Measurements from ENCODE around the gene NFATC2IP. TPM values are rescaled to one million over a fixed set of nuclear protein-coding genes. Genes with fewer than 3 reads are reported as not detected.

NFATC2IP gene
- polyA plus RNA-seq, 1 donor (not counting 4 experiments of a cell fraction or from before 2014, with no cell fraction given) = 56.5 TPM

DNA sequence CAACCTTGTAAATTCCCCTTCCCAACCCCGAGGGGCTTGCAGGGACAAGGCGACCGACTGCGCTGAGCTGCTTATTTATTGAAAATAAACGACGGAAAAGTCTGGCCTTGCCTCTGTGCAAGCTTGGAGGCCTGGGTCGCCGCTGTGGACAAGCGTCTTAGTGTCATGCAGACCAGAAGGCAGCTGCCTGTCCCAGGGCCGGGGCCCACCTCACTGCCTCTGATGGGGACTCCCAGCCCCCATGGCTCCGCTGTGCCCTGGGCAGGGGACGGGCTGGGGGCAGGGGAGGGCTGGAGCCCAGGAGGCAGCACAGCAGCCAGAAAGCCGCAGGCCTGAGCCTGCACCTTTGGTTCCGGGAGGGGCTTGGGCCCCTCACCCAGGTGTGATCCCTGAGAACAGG lies 46.4 kb upstream of the NFATC2IP start:
- no peak overlapping the region for H2AFZ ChIP-seq (ENCODE audit: control insufficient read depth, low read length)
- no peaks in the 10 kb centered on the region for H4K20me1 ChIP-seq (ENCODE audit: control insufficient read depth, extremely low read depth, insufficient read depth, low read length)
- H3K4me2 ChIP-seq (ENCODE audit: control insufficient read depth, extremely low read depth, insufficient read depth, low read depth, low read length) = no peak overlapping the region
- DNase-seq (ENCODE audit: low read depth, low spot score) (no peak), FAIRE-seq (no peak)
- no peak overlapping the region for H3K27ac ChIP-seq (ENCODE audit: control insufficient read depth, insufficient read depth, low read length)
- TF ChIP-seq EZH2 (IDR thresholded peaks at IDR 0.05; ENCODE audit: low read length) = no peak
- TF ChIP-seq CTCF (optimal IDR thresholded peaks at IDR 0.05 in 1 of 3, IDR thresholded peaks at IDR 0.05 in 1 of 3, conservative IDR thresholded peaks at IDR 0.05 in 1 of 3; ENCODE audit: extremely low read depth in 1 of 3, insufficient read depth in 2 of 3, low read length in 3 of 3) = no peak
- H3K79me2 ChIP-seq (ENCODE audit: control insufficient read depth, insufficient read depth, low read length) = no peaks in the 10 kb centered on the region
- no peaks in the 10 kb centered on the region for H3K9me1 ChIP-seq (ENCODE audit: control insufficient read depth, extremely low read depth, insufficient read depth, low read length)
- no peaks in the 10 kb centered on the region for H3K4me1 ChIP-seq (ENCODE audit: control insufficient read depth, extremely low read depth, insufficient read depth, low read length)
- H3K27me3 ChIP-seq (ENCODE audit: control insufficient read depth, extremely low read depth, insufficient read depth, low read length) = no peaks in the 10 kb centered on the region
- peaks cover 0 to 15% of the 10 kb centered on the region in 2 experiments for H3K36me3 ChIP-seq (ENCODE audit: control insufficient read depth in 2 of 2, extremely low read depth in 1 of 2, insufficient read depth in 2 of 2, low read length in 2 of 2)
- no peak overlapping the region for H3K9ac ChIP-seq (ENCODE audit: control insufficient read depth, extremely low read depth, insufficient read depth, low read length)
- H3K9me3 ChIP-seq (ENCODE audit: control insufficient read depth, low read depth, low read length) = no peaks in the 10 kb centered on the region
- H3K4me3 ChIP-seq (ENCODE audit: control insufficient read depth in 2 of 3, extremely low read depth in 1 of 3, insufficient read depth in 2 of 3, low read depth in 1 of 3, low read length in 3 of 3) = no peak overlapping the region
- dilution Hi-C loops (cut with MboI; ENCODE audit: extremely low pct_ligation_motif_present, low sequenced_read_pairs) = no loop called here

GRCh38 chr16:28904828-28905227 lies 45.9 kb upstream of the NFATC2IP start:
- Histone ChIP-seq H3K27ac (ENCODE audit: control insufficient read depth, insufficient read depth, low read length) (no peak overlapping the region), H2AFZ (ENCODE audit: control insufficient read depth, low read length) (no peak overlapping the region), H3K36me3 (ENCODE audit: control insufficient read depth in 2 of 2, extremely low read depth in 1 of 2, insufficient read depth in 2 of 2, low read length in 2 of 2) (peaks cover 0 to 16% of the 10 kb centered on the region in 2 experiments), H3K27me3 (ENCODE audit: control insufficient read depth, extremely low read depth, insufficient read depth, low read length) (no peaks in the 10 kb centered on the region), H4K20me1 (ENCODE audit: control insufficient read depth, extremely low read depth, insufficient read depth, low read length) (no peaks in the 10 kb centered on the region), H3K4me3 (ENCODE audit: control insufficient read depth in 2 of 3, extremely low read depth in 1 of 3, insufficient read depth in 2 of 3, low read depth in 1 of 3, low read length in 3 of 3) (no peak overlapping the region), H3K9me3 (ENCODE audit: control insufficient read depth, low read depth, low read length) (no peaks in the 10 kb centered on the region), H3K9ac (ENCODE audit: control insufficient read depth, extremely low read depth, insufficient read depth, low read length) (no peak overlapping the region), H3K9me1 (ENCODE audit: control insufficient read depth, extremely low read depth, insufficient read depth, low read length) (no peaks in the 10 kb centered on the region), H3K79me2 (ENCODE audit: control insufficient read depth, insufficient read depth, low read length) (no peaks in the 10 kb centered on the region), H3K4me1 (ENCODE audit: control insufficient read depth, extremely low read depth, insufficient read depth, low read length) (no peaks in the 10 kb centered on the region), H3K4me2 (ENCODE audit: control insufficient read depth, extremely low read depth, insufficient read depth, low read depth, low read length) (no peak overlapping the region)
- DNase-seq (ENCODE audit: low read depth, low spot score) (no peak), FAIRE-seq (no peak)
- dilution Hi-C loops (cut with MboI; ENCODE audit: extremely low pct_ligation_motif_present, low sequenced_read_pairs) = no loop called here
- TF ChIP-seq CTCF (optimal IDR thresholded peaks at IDR 0.05 in 1 of 3, IDR thresholded peaks at IDR 0.05 in 1 of 3, conservative IDR thresholded peaks at IDR 0.05 in 1 of 3; ENCODE audit: extremely low read depth in 1 of 3, insufficient read depth in 2 of 3, low read length in 3 of 3) (no peak), EZH2 (IDR thresholded peaks at IDR 0.05; ENCODE audit: low read length) (no peak)
